WERI-Rb-1 (cell line): ENCODE results near the gene TSPAN18.

Experiments
- DNase-seq: peaks from one replicate; pipeline ENCODE4 v3.0.0-alpha.2; 2020
- H3K27ac ChIP-seq: fragments of 250-450 bp; sonication (Bioruptor Pico); 2 replicates; pipeline ENCODE4 v1.5.1; 2020; ENCODE audit warnings: mild to moderate bottlenecking, moderate library complexity
- H3K27me3 ChIP-seq: fragments of 250-450 bp; sonication (Bioruptor Pico); 2 replicates; pipeline ENCODE4 v1.5.1; 2021; ENCODE audit warnings: mild to moderate bottlenecking, low read depth, moderate library complexity; ENCODE audit not compliant: insufficient read depth, severe bottlenecking
- H3K36me3 ChIP-seq: fragments of 250-450 bp; sonication (Bioruptor Pico); 2 replicates; pipeline ENCODE4 v1.5.1; 2020; ENCODE audit warnings: mild to moderate bottlenecking, moderate library complexity
- H3K4me3 ChIP-seq: 2 replicates; pipeline ENCODE4 v1.5.1; 2011; ENCODE audit warnings: low read depth, mild to moderate bottlenecking, control low read depth, low read length
- H3K9me3 ChIP-seq: fragments of 250-450 bp; sonication (Bioruptor Pico); 2 replicates; pipeline ENCODE4 v1.5.1; 2021; ENCODE audit warnings: mild to moderate bottlenecking, moderate library complexity; ENCODE audit not compliant: severe bottlenecking
- TF ChIP-seq, protein P1 (sequence below): IDR thresholded peaks from 2 replicates; pipeline ENCODE4 v1.5.1; 2011; ENCODE audit warnings: low read depth, mild to moderate bottlenecking, control low read depth, inconsistent platforms, low read length

TSPAN18 gene

DNA sequence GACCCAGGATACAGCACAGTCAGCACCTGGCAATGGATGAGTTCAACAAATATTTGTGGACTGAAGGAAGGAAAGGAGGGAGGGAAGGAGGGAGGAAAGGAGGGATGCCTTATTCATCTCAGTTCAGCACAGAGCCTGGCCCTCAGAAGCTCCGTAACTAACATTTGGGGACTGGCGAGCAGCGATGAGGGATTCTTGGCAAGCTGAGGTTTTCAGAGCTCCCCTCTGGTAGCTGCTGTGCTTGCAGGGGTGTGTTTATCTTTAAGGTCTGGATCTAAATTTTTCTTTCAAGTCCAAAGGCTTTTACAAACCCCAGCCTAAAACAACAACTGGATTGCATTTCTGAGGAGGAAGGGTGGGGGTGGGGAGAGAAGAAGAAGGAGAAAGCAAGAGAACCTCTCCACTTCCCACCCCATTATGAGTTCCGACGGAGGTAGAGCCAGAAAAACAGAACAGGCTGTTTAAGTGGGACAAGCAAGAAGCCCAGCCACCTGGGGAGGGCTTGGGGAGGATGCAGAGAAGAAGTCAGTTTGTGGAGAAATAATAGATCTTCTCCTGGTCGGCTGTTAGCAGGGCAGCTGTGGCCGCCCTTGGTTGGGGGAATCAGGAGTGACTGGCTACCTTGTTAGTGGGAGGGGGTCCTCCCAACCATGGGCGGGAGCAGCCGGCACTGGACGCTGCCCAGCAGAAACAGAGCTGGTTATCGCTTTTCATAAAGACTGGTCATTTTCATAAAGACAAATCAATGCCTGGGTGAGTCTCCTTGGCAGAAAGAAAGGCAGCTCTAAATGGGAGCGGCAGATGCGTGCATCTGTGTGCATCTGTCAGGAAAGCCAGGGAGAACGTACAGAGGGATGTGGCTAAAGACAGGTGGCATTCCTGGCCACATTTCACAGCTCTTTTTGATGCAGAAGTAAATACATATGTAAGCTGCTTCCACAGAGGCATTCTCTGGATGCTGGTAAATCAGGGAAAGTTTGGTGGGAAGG lies 78.0 kb downstream of the TSPAN18 start:
- Histone ChIP-seq H3K9me3 (no peaks in the 10 kb centered on the region), H3K4me3 (no peak overlapping the region), H3K27me3 (no peaks in the 10 kb centered on the region), H3K27ac (no peak overlapping the region), H3K36me3 (no peaks in the 10 kb centered on the region)
- DNase-seq, result no peak
- TF ChIP-seq, protein P1, sequence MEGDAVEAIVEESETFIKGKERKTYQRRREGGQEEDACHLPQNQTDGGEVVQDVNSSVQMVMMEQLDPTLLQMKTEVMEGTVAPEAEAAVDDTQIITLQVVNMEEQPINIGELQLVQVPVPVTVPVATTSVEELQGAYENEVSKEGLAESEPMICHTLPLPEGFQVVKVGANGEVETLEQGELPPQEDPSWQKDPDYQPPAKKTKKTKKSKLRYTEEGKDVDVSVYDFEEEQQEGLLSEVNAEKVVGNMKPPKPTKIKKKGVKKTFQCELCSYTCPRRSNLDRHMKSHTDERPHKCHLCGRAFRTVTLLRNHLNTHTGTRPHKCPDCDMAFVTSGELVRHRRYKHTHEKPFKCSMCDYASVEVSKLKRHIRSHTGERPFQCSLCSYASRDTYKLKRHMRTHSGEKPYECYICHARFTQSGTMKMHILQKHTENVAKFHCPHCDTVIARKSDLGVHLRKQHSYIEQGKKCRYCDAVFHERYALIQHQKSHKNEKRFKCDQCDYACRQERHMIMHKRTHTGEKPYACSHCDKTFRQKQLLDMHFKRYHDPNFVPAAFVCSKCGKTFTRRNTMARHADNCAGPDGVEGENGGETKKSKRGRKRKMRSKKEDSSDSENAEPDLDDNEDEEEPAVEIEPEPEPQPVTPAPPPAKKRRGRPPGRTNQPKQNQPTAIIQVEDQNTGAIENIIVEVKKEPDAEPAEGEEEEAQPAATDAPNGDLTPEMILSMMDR, result no peak

GRCh38 chr11:44805596-44805995 lies 78.8 kb downstream of the TSPAN18 start:
- Histone ChIP-seq H3K4me3 (no peak overlapping the region), H3K27ac (no peak overlapping the region), H3K9me3 (no peaks in the 10 kb centered on the region), H3K27me3 (no peaks in the 10 kb centered on the region), H3K36me3 (no peaks in the 10 kb centered on the region)
- DNase-seq, result no peak
- TF ChIP-seq, protein P1, result no peak

DNA sequence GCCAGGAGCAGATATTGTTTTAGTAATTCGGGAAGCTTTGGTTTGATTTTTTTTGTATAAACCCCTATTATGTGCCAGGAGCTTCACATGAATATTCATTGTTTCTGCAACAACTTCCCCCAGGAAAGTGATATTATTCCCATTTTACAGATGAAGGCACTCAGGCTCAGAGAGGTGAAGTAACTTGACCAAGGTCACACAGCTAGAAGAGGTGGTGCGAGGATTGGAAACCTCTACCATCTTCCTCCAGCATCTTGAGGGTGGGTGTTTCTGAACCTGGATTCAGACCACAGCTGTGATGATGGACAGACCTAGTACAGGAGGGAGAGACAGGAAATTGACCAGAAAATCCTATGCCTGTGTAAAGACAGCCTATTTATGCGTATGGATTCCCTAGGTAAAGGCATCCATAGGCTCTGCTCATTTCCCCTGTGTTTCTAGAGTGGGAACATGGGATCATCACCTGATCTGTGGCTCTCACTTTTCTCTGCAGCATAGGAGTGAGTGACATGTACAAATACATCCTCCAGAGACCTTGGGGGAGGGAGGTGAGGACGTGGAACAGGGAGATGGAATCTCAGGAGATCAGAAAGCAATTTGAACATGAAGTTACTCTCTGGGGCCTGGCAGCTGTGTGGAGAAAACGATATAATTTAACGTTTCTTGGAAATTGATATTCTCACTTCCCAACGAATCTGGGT lies 81.4 kb downstream of the TSPAN18 start:
- TF ChIP-seq, protein P1, result no peak
- no peaks in the 10 kb centered on the region for H3K36me3 ChIP-seq
- no peak for DNase-seq
- H3K4me3 ChIP-seq, result no peak overlapping the region
- no peaks in the 10 kb centered on the region for H3K9me3 ChIP-seq
- no peaks in the 10 kb centered on the region for H3K27me3 ChIP-seq
- no peak overlapping the region for H3K27ac ChIP-seq

DNA sequence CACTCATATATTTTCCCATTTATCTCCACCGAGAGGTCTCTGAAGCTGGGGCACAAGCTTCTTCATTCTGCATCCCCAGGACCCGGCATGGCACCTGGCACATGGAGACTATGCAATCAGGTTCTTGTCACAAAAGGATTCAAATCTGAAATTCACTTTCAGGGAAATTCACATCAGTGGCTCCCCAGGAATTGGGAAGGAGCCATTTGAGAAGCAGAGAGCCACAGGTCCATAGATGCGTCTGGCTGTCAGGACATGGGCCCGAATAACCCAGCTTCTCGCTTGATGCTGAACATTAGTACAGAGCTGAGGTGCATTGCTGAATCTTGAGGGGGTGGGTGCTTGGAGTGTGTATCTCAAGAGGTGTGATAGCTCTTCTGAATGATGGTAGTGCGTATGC lies 82.5 kb downstream of the TSPAN18 start:
- Histone ChIP-seq H3K27ac (no peak overlapping the region), H3K27me3 (no peaks in the 10 kb centered on the region), H3K36me3 (no peaks in the 10 kb centered on the region), H3K4me3 (no peak overlapping the region), H3K9me3 (no peaks in the 10 kb centered on the region)
- no peak for DNase-seq
- TF ChIP-seq, protein P1, result no peak

GRCh38 chr11:44811841-44812448 lies 85.2 kb downstream of the TSPAN18 start:
- TF ChIP-seq, protein P1, result no peak
- H3K4me3 ChIP-seq, result no peak overlapping the region
- H3K27ac ChIP-seq, result no peak overlapping the region
- no peaks in the 10 kb centered on the region for H3K9me3 ChIP-seq
- H3K36me3 ChIP-seq, result no peaks in the 10 kb centered on the region
- H3K27me3 ChIP-seq, result no peaks in the 10 kb centered on the region
- DNase-seq, result no peak
